SU-DHL-6 (cell line): ENCODE data around the gene RAPGEF5.

Source experiments
- CTCF ChIP-seq: fragments of 200-600 bp; sonication (generic); IDR thresholded peaks from one replicate; pipeline ENCODE4 v1.5.1; 2017; ENCODE audit warnings: antibody characterized with exemption, mild to moderate bottlenecking, low read length, moderate library complexity; ENCODE audit not compliant: insufficient read depth, poor library complexity, severe bottlenecking
- EZH2phosphoT487 ChIP-seq: fragments of 200-600 bp; sonication (generic), shearing (Covaris generic); conservative IDR thresholded peaks from 2 replicates; pipeline ENCODE4 v1.6.1; 2018; ENCODE audit warnings: mild to moderate bottlenecking, antibody characterized with exemption, low read length, moderate library complexity, mixed read lengths

GRCh38 chr7:22281481-22281880 lies 75.5 kb downstream of the RAPGEF5 start:
- TF ChIP-seq CTCF = no peak
- TF ChIP-seq EZH2phosphoT487 = no peak
